ENCODE measurements around the gene FOXF1.

DNA sequence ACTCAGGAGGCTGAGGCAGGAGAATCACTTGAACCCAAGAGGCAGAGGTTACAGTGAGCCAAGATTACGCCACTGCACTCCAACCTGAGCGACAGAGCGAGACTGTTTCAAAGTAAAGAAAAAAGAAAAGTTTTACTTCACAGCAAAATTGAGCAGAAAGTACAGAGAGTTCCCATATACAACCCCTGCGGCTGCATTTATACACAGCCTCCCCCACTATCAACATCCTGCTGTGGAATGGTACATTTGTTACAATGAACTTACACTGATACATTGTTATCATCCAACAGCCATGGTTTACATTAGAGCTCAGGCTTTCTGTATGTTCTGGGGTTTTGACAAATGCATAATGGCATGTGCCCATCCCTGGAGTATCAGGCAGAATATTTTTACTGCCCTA lies 47.3 kb downstream of the FOXF1 start:
- no peak for TF ChIP-seq CEBPB (IDR thresholded peaks at IDR 0.05)
- no peak for TF ChIP-seq POLR2A (IDR thresholded peaks at IDR 0.05; ENCODE audit: low read length)
- TF ChIP-seq, protein P1, sequence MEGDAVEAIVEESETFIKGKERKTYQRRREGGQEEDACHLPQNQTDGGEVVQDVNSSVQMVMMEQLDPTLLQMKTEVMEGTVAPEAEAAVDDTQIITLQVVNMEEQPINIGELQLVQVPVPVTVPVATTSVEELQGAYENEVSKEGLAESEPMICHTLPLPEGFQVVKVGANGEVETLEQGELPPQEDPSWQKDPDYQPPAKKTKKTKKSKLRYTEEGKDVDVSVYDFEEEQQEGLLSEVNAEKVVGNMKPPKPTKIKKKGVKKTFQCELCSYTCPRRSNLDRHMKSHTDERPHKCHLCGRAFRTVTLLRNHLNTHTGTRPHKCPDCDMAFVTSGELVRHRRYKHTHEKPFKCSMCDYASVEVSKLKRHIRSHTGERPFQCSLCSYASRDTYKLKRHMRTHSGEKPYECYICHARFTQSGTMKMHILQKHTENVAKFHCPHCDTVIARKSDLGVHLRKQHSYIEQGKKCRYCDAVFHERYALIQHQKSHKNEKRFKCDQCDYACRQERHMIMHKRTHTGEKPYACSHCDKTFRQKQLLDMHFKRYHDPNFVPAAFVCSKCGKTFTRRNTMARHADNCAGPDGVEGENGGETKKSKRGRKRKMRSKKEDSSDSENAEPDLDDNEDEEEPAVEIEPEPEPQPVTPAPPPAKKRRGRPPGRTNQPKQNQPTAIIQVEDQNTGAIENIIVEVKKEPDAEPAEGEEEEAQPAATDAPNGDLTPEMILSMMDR (IDR thresholded peaks at IDR 0.05) = no peak
